ENCODE data around the gene PLXNA4. TPM values are rescaled to one million over a fixed set of nuclear protein-coding genes. Genes with fewer than 3 reads are reported as not detected.

The PLXNA4 gene
- total RNA-seq, 1 donor from 2014 or later, result 3.5 TPM

DNA sequence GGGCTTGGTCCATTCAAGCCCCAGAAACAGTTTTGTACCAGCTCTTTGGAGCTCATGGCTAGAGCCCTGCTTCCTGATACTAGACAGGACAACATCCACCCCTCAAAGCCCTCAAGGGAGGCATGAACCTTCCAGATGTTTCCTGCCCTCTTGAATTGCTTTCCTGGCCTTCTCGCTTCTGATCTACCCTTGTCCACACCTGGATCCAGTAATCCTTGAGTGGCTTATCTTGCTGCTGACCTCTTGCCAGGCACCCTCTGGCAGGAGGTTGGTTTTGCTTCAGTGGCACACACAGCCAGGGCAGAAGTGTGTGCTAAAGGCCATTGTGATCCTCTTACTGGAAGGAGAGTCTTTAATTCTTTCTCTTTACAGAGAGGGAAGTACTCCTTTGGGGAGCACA is 495.8 kb downstream of the PLXNA4 start:
- no peaks in the 10 kb centered on the region for H3K36me3 Mint-ChIP-seq (ENCODE audit: low read depth, unreplicated experiment)
- H3K4me3 Mint-ChIP-seq (ENCODE audit: unreplicated experiment), result no peak overlapping the region
- no peak overlapping the region for H3K27ac Mint-ChIP-seq (ENCODE audit: unreplicated experiment)
- H3K9me3 Mint-ChIP-seq (ENCODE audit: unreplicated experiment), result no peaks in the 10 kb centered on the region
- peaks cover 23% of the 10 kb centered on the region for H3K4me1 Mint-ChIP-seq (ENCODE audit: unreplicated experiment)
- TF ChIP-seq, protein P1, sequence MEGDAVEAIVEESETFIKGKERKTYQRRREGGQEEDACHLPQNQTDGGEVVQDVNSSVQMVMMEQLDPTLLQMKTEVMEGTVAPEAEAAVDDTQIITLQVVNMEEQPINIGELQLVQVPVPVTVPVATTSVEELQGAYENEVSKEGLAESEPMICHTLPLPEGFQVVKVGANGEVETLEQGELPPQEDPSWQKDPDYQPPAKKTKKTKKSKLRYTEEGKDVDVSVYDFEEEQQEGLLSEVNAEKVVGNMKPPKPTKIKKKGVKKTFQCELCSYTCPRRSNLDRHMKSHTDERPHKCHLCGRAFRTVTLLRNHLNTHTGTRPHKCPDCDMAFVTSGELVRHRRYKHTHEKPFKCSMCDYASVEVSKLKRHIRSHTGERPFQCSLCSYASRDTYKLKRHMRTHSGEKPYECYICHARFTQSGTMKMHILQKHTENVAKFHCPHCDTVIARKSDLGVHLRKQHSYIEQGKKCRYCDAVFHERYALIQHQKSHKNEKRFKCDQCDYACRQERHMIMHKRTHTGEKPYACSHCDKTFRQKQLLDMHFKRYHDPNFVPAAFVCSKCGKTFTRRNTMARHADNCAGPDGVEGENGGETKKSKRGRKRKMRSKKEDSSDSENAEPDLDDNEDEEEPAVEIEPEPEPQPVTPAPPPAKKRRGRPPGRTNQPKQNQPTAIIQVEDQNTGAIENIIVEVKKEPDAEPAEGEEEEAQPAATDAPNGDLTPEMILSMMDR (IDR thresholded peaks at IDR 0.05; ENCODE audit: unreplicated experiment), result no peak
- peaks cover 8% of the 10 kb centered on the region for H3K27me3 Mint-ChIP-seq (ENCODE audit: unreplicated experiment)
- no peak for DNase-seq (ENCODE audit: low spot score)

DNA sequence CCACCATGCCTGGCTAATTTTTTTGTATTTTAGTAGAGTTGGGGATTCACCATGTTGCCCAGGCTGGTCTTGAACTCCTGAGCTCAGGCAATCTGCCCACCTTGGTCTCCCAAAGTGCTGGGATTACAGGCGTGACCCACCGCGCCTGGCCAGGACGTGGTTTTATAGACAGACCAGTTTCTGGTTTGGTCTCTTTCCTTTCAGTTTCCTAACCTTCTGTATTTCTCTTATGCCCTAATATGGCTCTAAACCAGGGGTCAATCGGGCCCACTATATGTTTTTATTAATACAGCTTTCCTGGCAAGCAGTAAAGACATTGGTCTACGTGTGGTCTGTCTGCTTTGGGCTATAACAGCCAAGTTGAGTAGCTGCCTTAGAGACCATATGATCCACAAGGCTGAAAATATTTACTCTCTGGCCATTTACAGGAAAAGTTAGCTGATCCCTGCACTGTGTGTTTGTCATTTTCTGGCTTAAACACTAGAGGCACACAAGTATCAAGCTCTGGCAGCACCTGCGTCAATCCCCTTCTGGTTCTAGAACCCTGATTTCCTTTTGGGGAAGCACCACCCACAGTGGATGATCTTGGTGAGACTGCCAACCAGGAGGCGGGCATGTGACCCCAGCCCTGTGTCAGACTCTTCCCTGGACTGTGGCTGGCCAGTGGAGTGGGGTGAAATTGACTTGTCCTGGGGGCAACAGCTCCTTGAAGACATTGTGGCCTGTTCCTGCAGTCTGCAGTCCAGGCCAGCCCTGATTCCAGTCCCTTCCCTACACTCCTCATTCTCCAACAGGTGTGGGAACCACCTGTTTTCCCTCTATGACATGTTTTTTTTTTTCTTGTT is 497.2 kb downstream of the PLXNA4 start:
- no peaks in the 10 kb centered on the region for H3K9me3 Mint-ChIP-seq (ENCODE audit: unreplicated experiment)
- no peaks in the 10 kb centered on the region for H3K36me3 Mint-ChIP-seq (ENCODE audit: low read depth, unreplicated experiment)
- peaks cover 27% of the 10 kb centered on the region for H3K4me1 Mint-ChIP-seq (ENCODE audit: unreplicated experiment)
- H3K27ac Mint-ChIP-seq (ENCODE audit: unreplicated experiment), result no peak overlapping the region
- no peak overlapping the region for H3K4me3 Mint-ChIP-seq (ENCODE audit: unreplicated experiment)
- no peak for DNase-seq (ENCODE audit: low spot score)
- peaks cover 8% of the 10 kb centered on the region for H3K27me3 Mint-ChIP-seq (ENCODE audit: unreplicated experiment)
- TF ChIP-seq, protein P1 (IDR thresholded peaks at IDR 0.05; ENCODE audit: unreplicated experiment), result no peak

DNA sequence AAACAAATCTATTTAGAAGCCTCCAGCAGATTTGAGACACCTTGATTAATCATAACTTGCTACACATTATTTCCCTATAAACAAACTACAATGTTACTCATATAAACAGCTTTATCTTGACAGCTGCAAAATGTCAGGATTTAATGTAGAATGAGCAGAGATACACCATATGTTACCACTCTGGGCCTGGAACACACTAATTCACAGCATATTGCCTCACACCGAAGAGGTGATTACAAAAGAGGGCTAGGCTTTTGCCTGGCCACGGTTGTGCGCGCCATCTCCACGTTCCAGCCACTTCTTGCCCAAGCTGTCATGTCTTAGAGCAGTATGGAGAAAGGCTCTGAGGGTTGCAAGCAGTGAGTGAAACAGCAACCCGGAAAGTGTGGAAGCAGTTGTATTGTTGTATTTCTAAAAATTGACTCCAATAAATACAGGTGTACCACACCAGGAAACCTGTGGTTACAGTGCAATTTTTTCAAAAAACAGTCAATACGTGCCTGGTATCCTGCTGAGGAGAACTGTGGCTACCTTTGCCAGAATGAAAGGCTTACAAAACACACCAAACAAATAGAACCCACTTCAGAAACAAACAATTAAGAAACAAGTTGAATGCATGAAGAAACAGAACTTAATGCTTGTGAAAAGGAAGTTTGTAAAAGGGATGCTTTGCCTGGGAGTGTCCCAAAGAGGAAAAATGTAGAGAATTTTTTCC is 498.1 kb downstream of the PLXNA4 start:
- Mint-ChIP-seq H3K36me3 (ENCODE audit: low read depth, unreplicated experiment) (no peaks in the 10 kb centered on the region), H3K27me3 (ENCODE audit: unreplicated experiment) (peaks cover 7% of the 10 kb centered on the region), H3K9me3 (ENCODE audit: unreplicated experiment) (no peaks in the 10 kb centered on the region), H3K4me3 (ENCODE audit: unreplicated experiment) (no peak overlapping the region), H3K27ac (ENCODE audit: unreplicated experiment) (no peak overlapping the region), H3K4me1 (ENCODE audit: unreplicated experiment) (peaks cover 24% of the 10 kb centered on the region)
- no peak for DNase-seq (ENCODE audit: low spot score)
- TF ChIP-seq, protein P1 (IDR thresholded peaks at IDR 0.05; ENCODE audit: unreplicated experiment), result no peak

DNA sequence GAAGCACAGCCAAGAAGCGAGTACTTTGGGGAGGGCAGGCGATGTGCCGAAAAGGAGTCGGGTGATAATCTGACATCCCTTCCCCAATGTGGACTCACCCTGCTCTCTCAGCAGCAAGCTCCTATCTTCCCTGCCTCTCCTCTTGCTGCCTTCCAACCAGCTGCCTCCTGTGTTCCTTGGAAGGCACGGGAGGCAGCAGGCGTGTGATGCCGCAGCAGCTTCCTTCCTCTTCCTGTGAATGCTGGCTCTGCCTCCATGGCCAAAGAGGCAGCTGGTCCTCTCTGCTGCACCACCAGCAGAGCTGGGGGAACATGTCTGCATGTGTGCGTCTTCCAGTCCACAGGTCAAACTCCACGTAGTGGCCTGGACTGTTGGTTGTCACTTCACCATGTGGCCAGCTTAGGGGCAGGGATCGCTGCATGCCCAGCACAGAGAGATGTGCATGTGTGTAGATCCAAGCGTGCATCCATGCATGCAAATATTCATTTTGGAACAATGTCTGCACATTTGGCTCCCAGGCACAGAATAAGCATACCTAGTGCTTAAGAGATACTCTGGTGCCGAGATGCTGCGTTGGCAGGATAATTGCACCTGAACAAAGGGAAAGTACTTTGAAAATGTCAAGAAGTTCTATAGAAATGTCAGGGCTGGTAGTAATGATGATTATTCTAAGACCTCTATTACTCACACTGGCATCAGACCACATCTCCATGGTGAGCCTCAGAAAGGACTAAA is 499.8 kb downstream of the PLXNA4 start:
- Mint-ChIP-seq H3K27ac (ENCODE audit: unreplicated experiment) (no peak overlapping the region), H3K27me3 (ENCODE audit: unreplicated experiment) (peaks cover 7% of the 10 kb centered on the region), H3K36me3 (ENCODE audit: low read depth, unreplicated experiment) (no peaks in the 10 kb centered on the region), H3K4me1 (ENCODE audit: unreplicated experiment) (peaks cover 24% of the 10 kb centered on the region), H3K9me3 (ENCODE audit: unreplicated experiment) (no peaks in the 10 kb centered on the region), H3K4me3 (ENCODE audit: unreplicated experiment) (no peak overlapping the region)
- TF ChIP-seq, protein P1 (IDR thresholded peaks at IDR 0.05; ENCODE audit: unreplicated experiment), result no peak
- DNase-seq (ENCODE audit: low spot score), result no peak

All from endothelial cell (in vitro differentiated cells).